Neural progenitor cell (in vitro differentiated cells): Measurements from ENCODE around the gene FSTL1. TPM values are rescaled to one million over a fixed set of nuclear protein-coding genes. Genes with fewer than 3 reads are reported as not detected.
A peak's percentile ranks its signal among the peaks of the same experiment; 100 is the strongest.

Experiments
- DNase-seq: peaks from one replicate; pipeline ENCODE4 v3.0.0-alpha.2; 2016; ENCODE audit warnings: low spot score
- H2AFZ ChIP-seq: fragments of 200-600 bp; sonication (generic); replicated peaks from 2 replicates; pipeline ENCODE4 v1.6.1; 2016; ENCODE audit warnings: antibody characterized with exemption
- H3F3A ChIP-seq: fragments of 200-600 bp; sonication (generic); 2 replicates; pipeline ENCODE4 v1.6.1; 2016; ENCODE audit warnings: antibody characterized with exemption, low read depth
- H3K27ac ChIP-seq: fragments of 200-600 bp; sonication (generic); 2 replicates; pipeline ENCODE4 v1.5.1; 2016; ENCODE audit warnings: mild to moderate bottlenecking
- H3K27me3 ChIP-seq: fragments of 200-600 bp; sonication (generic); 2 replicates; pipeline ENCODE4 v1.6.1; 2016; ENCODE audit warnings: mild to moderate bottlenecking, moderate library complexity
- H3K36me3 ChIP-seq: fragments of 200-600 bp; sonication (generic); 2 replicates; pipeline ENCODE4 v1.5.1; 2016
- H3K4me1 ChIP-seq: fragments of 200-600 bp; sonication (generic); 2 replicates; pipeline ENCODE4 v1.6.1; 2016; ENCODE audit warnings: mixed run types
- H3K4me2 ChIP-seq: fragments of 200-600 bp; sonication (generic); 2 replicates; pipeline ENCODE4 v1.6.1; 2016
- H3K4me3 ChIP-seq: fragments of 200-600 bp; sonication (generic); 2 replicates; pipeline ENCODE4 v1.5.1; 2016
- H3K79me2 ChIP-seq: fragments of 200-600 bp; sonication (generic); 2 replicates; pipeline ENCODE4 v1.6.1; 2016; ENCODE audit warnings: low read depth
- H3K9ac ChIP-seq: fragments of 200-600 bp; sonication (generic); 2 replicates; pipeline ENCODE4 v1.6.1; 2016
- H3K9me3 ChIP-seq: fragments of 200-600 bp; sonication (generic); 2 replicates; pipeline ENCODE4 v1.5.1; 2016; ENCODE audit warnings: low read depth
- H4K20me1 ChIP-seq: fragments of 200-600 bp; sonication (generic); 2 replicates; pipeline ENCODE4 v1.6.1; 2016; ENCODE audit warnings: low read depth
- H3K27ac Mint-ChIP-seq: 3 replicates; pipeline ENCODE4 v1.8.0; 2021; ENCODE audit warnings: mixed read lengths
- H3K27me3 Mint-ChIP-seq: 2 replicates; pipeline ENCODE4 v1.8.0; 2022; ENCODE audit warnings: low read depth, mild to moderate bottlenecking, inconsistent platforms, moderate library complexity, mixed read lengths; ENCODE audit not compliant: insufficient read depth
- H3K36me3 Mint-ChIP-seq: 3 replicates; pipeline ENCODE4 v1.8.0; 2021; ENCODE audit warnings: mixed read lengths
- H3K4me1 Mint-ChIP-seq: 3 replicates; pipeline ENCODE4 v1.8.0; 2021; ENCODE audit warnings: mixed read lengths
- H3K4me3 Mint-ChIP-seq: 3 replicates; pipeline ENCODE4 v1.8.0; 2021; ENCODE audit warnings: mild to moderate bottlenecking, moderate library complexity, mixed read lengths
- H3K9me3 Mint-ChIP-seq: 3 replicates; pipeline ENCODE4 v1.8.0; 2020; ENCODE audit warnings: mixed read lengths
- CTCF ChIP-seq: fragments of 200-600 bp; sonication (generic); IDR thresholded peaks from 2 replicates; pipeline ENCODE4 v1.5.1; 2017; ENCODE audit warnings: antibody characterized with exemption, mild to moderate bottlenecking
- EZH2 ChIP-seq: fragments of 200-600 bp; sonication (generic); IDR thresholded peaks from 2 replicates; pipeline ENCODE4 v1.6.1; 2017; ENCODE audit warnings: antibody characterized with exemption, mild to moderate bottlenecking, moderate library complexity
- EZH2phosphoT487 ChIP-seq: fragments of 200-600 bp; sonication (generic); IDR thresholded peaks from 2 replicates; pipeline ENCODE4 v1.6.1; 2017; ENCODE audit warnings: antibody characterized with exemption
- total RNA-seq: library from RNA; depleted of rRNA; stranded (reverse); fragments of >200 nt; gene quantifications from 2 replicates; pipeline ENCODE4 v1.2.3, GENCODE V29; 2015; ENCODE audit warnings: low replicate concordance

The FSTL1 gene
- total RNA-seq, 1 donor from 2014 or later, result 327 TPM

DNA sequence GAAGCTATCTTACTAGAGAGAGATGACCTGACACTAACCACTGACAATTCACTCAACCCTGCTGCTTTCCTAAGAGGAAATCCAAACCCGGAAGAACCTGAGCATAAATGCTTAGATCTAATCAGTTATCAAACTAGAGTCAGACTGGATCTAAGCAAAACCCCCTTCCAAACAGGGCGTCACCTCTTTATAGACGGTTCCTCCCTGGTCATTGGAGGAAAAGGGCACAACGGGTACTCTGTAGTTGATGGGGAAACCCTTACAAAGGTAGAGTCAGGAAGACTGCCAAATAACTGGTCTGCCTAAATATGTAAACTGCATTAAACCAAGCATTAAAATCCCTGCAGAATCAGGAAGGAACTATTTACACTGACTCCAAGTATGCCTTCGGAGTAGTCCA, 41.3 kb upstream of the FSTL1 start:
- Histone ChIP-seq H3K79me2 (no peaks in the 10 kb centered on the region), H3K9ac (no peak overlapping the region), H2AFZ (no peak overlapping the region), H3K27me3 (no peaks in the 10 kb centered on the region), H3K4me3 (no peak overlapping the region), H3F3A (peaks cover 6% of the 10 kb centered on the region), H3K27ac (no peak overlapping the region), H3K4me1 (peaks cover 24% of the 10 kb centered on the region), H4K20me1 (no peaks in the 10 kb centered on the region), H3K36me3 (no peaks in the 10 kb centered on the region), H3K9me3 (no peaks in the 10 kb centered on the region), H3K4me2 (no peak overlapping the region)
- Mint-ChIP-seq H3K4me1 (no peaks in the 10 kb centered on the region), H3K36me3 (no peaks in the 10 kb centered on the region), H3K4me3 (no peak overlapping the region), H3K9me3 (peaks cover 9% of the 10 kb centered on the region), H3K27me3 (peaks cover 7% of the 10 kb centered on the region), H3K27ac (no peak overlapping the region)
- TF ChIP-seq EZH2 (no peak), EZH2phosphoT487 (no peak), CTCF (no peak)
- no peak for DNase-seq

DNA sequence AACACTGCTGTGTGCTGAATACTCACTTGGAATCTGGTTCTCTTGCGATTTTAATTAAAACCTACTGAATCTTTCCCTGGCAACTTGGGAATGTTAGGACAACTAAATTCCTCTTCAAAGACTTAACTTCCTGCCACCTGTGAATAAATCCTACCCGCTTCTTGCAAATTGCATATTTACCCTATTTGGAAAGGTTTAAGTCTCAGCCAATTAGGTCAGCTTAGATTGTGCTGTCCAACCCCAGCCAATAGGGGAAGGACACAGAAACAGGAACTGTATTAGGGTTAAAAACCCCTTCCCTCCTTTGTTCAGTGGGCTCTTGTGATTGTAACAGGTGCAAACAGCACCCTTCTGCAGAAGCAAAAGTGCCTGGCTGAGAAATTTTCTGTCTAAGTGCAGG, 38.6 kb upstream of the FSTL1 start:
- TF ChIP-seq CTCF, result no peak
- TF ChIP-seq EZH2, result no peak
- no peak for TF ChIP-seq EZH2phosphoT487
- Mint-ChIP-seq H3K36me3 (no peaks in the 10 kb centered on the region), H3K4me1 (no peaks in the 10 kb centered on the region), H3K4me3 (no peak overlapping the region), H3K27ac (no peak overlapping the region), H3K27me3 (peaks cover 3% of the 10 kb centered on the region), H3K9me3 (peaks cover 4% of the 10 kb centered on the region)
- Histone ChIP-seq H3K4me1 (peaks cover 19% of the 10 kb centered on the region), H4K20me1 (no peaks in the 10 kb centered on the region), H3F3A (peaks cover 6% of the 10 kb centered on the region), H2AFZ (peak overlapping the region; percentile 66), H3K36me3 (no peaks in the 10 kb centered on the region), H3K4me3 (no peak overlapping the region), H3K27ac (peak overlapping the region; percentile 34), H3K9me3 (no peaks in the 10 kb centered on the region), H3K4me2 (peak overlapping the region; percentile 25), H3K27me3 (no peaks in the 10 kb centered on the region), H3K9ac (no peak overlapping the region), H3K79me2 (no peaks in the 10 kb centered on the region)
- peak; percentile 15 for DNase-seq

- no peak overlapping the region for H3K27ac Mint-ChIP-seq
- H3K9me3 ChIP-seq, result no peaks in the 10 kb centered on the region
- no peaks in the 10 kb centered on the region for H3K36me3 ChIP-seq
- TF ChIP-seq EZH2 (no peak), CTCF (no peak), EZH2phosphoT487 (no peak)
- H3K4me3 Mint-ChIP-seq, result no peak overlapping the region
- peak; percentile 21 for DNase-seq
- H2AFZ ChIP-seq, result peak overlapping the region; percentile 26
- no peak overlapping the region for H3K27ac ChIP-seq
- H3K27me3 ChIP-seq, result no peaks in the 10 kb centered on the region
- no peak overlapping the region for H3K9ac ChIP-seq
- no peaks in the 10 kb centered on the region for H3K9me3 Mint-ChIP-seq
- H3K4me1 ChIP-seq, result peaks cover 19% of the 10 kb centered on the region
- H3K79me2 ChIP-seq, result no peaks in the 10 kb centered on the region
- H3K4me3 ChIP-seq, result no peak overlapping the region
- no peak overlapping the region for H3K4me2 ChIP-seq
- H3F3A ChIP-seq, result peaks cover 6% of the 10 kb centered on the region
- no peaks in the 10 kb centered on the region for H3K36me3 Mint-ChIP-seq
- peaks cover 3% of the 10 kb centered on the region for H3K27me3 Mint-ChIP-seq
- H4K20me1 ChIP-seq, result no peaks in the 10 kb centered on the region
- H3K4me1 Mint-ChIP-seq, result no peaks in the 10 kb centered on the region
These were observed 37.5 kb upstream of the FSTL1 start for GRCh38 chr3:120488296-120488695.
